Activated naive CD8-positive, alpha-beta T cell treated with anti-CD3 and anti-CD28 coated beads, Interleukin-2, amount 50 U/mL, for 16 hours (primary cell): ENCODE results near the gene ARHGEF10L.
A peak's percentile ranks its signal among the peaks of the same experiment; 100 is the strongest.
"Not testable (repeated sequence)": the region's sequence is repeated elsewhere in the genome, so short reads cannot be mapped to it uniquely, and the experiment has no call there.

ENCODE experiments used
- DNase-seq: peaks from one replicate; pipeline ENCODE4 v3.0.0-alpha.2; 2020; ENCODE audit warnings: low read depth, low spot score

Gene ARHGEF10L, protein sequence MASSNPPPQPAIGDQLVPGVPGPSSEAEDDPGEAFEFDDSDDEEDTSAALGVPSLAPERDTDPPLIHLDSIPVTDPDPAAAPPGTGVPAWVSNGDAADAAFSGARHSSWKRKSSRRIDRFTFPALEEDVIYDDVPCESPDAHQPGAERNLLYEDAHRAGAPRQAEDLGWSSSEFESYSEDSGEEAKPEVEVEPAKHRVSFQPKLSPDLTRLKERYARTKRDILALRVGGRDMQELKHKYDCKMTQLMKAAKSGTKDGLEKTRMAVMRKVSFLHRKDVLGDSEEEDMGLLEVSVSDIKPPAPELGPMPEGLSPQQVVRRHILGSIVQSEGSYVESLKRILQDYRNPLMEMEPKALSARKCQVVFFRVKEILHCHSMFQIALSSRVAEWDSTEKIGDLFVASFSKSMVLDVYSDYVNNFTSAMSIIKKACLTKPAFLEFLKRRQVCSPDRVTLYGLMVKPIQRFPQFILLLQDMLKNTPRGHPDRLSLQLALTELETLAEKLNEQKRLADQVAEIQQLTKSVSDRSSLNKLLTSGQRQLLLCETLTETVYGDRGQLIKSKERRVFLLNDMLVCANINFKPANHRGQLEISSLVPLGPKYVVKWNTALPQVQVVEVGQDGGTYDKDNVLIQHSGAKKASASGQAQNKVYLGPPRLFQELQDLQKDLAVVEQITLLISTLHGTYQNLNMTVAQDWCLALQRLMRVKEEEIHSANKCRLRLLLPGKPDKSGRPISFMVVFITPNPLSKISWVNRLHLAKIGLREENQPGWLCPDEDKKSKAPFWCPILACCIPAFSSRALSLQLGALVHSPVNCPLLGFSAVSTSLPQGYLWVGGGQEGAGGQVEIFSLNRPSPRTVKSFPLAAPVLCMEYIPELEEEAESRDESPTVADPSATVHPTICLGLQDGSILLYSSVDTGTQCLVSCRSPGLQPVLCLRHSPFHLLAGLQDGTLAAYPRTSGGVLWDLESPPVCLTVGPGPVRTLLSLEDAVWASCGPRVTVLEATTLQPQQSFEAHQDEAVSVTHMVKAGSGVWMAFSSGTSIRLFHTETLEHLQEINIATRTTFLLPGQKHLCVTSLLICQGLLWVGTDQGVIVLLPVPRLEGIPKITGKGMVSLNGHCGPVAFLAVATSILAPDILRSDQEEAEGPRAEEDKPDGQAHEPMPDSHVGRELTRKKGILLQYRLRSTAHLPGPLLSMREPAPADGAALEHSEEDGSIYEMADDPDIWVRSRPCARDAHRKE (N-terminal part only)

DNA sequence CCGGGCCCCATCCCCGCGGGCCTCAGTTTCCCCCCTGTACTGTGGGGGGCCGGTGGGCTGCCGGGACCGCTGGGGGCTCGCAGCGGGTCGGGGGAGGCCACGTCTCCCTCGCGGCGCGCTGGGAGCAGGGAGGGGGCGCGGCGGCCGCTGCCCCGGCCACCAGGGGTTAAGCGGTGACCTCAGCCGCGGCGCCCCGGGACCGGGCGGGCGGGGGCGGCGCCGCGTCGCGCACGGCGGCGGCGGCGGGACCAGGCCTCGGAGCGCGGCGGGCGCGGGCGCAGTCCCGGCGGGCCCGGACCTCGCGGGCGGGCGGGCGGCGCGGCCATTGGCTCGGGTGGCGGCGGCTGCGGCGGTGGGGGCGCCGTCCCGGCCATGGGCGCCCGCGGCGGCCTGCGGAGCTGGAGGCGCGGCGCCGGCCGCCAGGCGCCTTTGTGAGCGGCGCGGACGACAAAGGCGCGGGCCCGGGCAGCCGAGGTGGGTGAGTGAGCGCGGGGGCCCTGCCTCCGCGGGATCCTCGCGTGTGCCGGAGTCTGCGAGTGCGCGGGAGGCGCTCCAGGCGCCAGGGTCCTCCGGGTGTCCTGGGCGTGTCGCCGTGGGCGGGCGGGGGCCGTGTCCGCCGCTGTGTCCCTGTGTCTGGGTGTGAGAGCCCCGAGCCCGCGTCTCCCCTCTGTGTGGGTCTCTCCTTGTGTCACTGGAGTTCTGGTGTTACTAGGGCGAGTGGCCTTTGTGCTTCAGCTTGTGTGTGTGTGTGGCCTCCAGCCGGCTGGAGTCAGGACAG, at the start of gene ARHGEF10L:
Gene ARHGEF10L, plus strand, starts transcription at position 222 of the 778 bp plus-strand sequence. CDS start 40,898 bp downstream, outside the sequence.
- DNase-seq, result no peak

DNA sequence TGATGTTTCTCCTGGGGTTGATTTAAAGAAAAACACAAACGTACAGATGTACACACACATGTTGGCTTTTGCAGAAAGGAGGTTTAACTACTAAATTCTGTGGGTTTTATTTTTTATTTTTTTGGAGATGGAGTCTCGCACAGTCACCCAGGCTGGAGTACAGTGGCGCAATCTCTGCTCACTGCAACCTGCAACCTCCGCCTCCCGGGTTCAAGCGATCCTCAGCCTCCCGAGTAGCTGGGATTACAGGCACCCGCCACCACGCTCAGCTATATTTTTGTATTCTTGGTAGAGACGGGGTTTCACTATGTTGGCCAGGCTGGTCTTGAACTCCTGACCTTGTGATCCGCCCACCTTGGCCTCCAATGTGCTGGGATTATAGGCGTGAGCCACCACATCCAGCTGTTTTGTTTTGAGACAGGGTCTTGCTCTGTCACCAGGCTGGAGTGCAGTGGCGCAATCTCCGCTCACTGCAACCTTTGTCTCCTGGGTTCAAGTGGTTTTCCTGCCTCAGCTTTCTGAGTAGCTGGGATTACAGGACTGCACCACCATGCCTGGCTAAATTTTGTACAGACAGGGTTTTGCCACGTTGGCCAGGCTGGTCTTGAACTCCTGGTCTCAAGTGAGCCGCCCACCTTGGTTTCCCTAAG, 49.6 kb upstream of the ARHGEF10L start:
- not testable (repeated sequence) for DNase-seq

DNA sequence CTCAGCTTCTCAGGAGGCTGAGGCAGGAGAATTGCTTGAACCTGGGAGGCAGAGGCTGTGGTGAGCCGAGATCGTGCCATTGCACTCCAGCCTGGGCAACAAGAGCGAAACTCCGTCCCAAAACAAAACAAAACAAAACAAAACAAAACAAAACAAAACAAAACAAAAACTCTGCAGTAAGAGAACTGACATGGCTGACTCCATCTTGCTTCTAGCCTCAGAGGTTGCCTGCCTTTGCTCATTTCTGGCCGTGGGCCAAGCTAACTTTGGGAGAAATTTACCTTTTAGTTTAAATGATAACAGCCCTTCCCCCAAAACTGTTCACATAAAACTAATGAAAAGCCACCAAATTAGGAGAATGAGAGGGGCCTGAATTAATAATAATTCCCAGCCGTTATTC, 48.8 kb upstream of the ARHGEF10L start:
- DNase-seq, result not testable (repeated sequence)

DNA sequence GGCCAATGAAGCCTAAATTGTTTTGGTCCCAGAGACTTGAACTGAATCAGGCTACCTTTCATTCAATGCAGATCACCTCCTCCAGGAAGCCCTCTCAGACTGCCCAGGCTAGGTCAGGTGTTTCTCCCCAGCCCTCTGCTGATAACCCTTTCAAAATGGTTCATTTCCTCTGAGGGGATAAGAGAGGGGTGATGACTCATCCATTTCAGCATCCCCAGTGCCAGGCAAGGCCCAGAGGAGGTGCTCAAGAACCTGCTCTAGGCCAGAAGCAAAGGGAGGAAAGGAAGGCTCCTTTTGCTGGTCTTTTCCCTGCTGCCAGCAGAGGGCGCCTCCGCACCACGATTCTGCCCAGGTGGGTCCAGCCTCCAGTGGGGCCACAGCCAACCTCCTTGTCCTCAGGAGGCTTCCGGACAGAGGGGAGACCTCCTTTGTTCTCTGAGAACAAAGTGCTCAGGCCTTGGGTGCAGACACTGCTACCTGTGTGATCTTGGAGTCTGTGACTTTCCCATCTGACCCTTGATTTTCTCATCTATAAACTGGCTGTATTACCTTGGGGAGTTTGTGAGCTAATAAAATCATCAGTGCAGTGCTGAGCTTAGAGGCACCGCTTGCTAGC, 45.3 kb upstream of the ARHGEF10L start:
- peak; percentile 23 for DNase-seq

DNA sequence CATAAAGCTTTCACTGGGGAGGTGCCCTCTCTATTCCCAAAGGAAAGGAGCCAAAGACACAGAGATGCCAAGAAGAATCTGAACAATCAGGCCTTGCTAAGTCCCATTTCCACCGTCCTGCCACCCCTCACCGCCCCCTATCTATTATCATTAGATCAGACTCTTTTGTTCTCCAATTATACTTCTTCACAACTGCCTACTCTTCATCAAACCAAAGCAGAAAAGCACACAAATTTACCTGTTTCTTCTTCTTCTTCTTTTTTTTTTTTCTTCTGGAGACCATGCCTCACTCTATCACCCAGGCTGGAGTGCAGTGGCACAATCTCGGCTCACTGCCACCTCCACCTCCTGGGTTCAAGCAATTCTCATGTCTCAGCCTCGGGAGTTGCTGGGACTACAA, 43.1 kb upstream of the ARHGEF10L start:
- DNase-seq, result no peak

DNA sequence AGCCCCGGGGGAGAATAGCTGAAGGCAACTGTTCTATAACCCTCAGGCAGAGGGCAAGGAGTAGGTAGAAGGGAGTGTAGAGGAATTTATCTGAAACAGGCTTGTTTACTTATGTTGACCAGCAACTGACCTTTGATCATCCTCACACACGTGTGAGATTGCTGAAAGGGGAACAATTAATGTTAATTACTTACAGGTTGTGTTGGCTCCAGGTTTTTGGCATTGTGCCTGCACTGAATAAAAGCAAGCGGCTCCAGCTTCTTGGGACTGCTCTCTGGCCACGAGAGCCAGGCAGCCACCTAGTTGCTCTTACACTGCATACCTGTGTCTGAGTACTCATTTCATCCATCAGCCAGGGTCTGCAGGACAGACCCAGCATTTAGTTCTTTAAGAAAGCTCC, 41.3 kb upstream of the ARHGEF10L start:
- no peak for DNase-seq

DNA sequence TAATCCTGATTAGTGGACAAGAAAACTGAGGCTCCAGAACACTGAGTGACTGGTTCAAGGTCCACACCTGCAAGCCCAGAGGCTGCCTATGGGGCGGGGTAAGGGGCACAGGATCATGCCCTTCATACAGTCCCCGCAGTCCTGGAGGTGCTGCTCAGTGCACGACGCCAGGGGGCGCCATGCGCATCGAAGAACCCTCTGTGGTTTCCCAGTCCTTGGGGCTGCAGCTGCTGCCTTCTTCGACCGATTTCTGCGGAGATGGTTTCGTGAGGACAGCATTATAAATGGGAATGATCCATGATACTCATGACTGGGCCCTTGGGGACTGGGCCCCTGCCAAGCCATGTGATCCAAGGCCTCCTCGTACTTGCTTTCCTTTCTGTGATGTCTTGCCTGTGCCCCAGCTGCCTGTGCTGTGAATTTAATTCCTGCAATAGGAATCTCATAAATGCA, 37.1 kb upstream of the ARHGEF10L start:
- peak; percentile 9 for DNase-seq

DNA sequence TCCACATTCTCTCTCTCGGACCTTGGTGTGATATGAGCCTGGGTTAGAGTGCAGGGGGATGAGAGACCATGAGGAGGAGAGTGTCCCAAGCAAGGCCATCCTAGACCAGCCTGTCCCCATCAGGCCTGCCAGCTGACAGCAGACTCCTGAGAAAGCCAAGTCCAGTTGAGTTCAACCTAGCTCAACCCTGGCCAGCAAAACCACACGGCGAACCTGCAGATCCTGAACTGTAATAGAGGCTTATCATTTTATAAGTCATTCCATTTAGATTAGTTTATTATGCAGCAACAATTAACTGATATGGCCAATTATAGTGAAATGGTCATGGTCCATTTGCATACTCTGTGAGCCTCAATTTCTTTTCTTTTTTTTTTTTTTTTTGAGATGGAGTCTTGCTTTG, 36.4 kb upstream of the ARHGEF10L start:
- DNase-seq, result no peak

DNA sequence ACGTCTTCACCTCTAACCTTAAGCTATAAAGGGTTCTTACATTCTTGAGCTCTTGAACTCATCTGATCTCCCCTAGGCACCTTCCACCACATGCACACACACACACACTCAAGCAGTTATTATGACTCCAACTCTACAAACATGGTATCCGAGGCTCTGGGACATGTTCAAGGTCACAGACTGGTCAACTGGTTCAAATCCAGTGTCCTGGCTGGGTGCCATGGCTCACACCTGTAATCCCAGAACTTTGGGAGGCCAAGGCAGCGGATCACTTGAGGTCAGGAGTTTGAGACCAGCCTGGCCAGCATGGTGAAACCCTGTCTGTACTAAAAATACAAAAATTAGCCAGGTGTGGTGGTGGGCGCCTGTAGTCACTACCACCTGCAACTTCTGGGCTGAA, 32.3 kb upstream of the ARHGEF10L start:
- not testable (repeated sequence) for DNase-seq

DNA sequence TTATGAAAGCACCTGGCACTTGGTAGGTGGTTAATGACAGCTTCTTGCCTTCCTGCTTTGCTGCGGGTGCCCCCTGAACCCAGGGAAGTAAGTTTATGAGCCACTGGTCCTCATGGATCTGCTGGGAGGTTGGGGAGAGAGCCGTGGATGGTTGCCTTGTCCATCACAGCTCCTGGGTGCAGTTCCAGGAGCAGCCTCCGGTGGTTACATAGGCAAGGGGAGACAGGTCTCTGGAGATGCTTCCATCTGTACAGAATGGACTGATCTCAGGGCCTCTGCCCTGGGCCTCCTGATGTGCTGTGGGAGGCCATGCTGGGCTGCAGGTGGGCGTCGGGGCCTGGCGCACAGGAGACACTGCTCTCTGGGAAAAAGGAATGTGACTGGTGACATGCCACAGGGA, 31.6 kb upstream of the ARHGEF10L start:
- DNase-seq, result no peak

DNA sequence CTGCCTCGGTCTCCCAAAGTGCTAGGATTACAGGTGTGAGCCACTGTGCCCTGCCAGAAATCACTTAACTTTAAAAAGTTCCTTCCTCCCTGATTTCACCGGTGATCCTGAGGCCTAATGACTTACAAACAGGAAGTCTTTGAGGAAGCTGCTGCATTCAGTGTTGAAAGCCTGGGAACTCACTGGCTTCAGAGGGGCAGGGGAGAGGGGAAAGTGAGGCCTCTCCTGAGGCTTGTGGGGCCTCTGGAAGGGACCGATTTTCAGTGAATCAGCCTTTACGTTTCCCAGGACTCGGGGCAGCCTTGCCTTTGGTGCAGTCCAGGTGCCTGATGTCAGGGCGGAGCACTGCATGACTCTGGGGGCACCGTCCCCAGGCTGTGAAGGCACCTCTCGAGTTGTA, 30.1 kb upstream of the ARHGEF10L start:
- no peak for DNase-seq

DNA sequence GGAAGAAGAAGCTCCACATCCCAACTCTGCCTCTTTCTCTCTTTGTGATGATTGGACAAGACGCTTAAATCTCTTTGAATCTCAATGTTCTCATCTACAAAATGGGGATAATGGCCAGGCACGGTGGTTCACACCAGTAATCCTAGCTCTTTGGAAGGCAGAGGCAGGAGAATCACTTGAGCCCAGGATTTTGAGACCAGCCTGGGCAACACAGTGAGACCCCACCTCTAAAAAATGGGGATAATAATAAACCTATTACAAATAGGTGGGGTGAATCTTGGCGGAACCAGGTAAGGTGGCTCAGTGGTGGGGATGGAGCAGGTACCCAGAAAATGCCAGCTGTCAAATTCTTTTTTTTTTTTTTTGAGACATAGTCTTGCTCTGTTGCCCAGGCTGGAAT, 29.4 kb upstream of the ARHGEF10L start:
- DNase-seq, result no peak

DNA sequence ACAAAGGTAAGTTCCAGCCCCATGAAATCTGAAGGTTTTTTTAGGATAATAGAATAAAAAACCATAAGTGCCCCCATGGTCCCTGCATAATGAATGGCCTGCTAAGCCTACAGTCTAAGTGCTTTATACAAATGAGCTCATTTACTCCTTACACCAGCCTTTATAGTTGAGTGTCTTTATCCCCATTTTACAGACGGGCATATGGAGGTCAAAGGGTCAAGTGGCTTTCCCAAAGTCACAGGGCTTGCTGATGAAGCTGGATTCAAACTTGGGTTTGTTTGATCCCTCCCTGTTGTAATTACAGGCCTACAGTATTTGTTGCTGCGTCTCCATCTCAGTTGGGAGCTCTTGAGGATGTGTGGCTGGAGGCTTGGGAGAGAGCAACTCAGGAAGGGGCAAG, 28.3 kb upstream of the ARHGEF10L start:
- no peak for DNase-seq

DNA sequence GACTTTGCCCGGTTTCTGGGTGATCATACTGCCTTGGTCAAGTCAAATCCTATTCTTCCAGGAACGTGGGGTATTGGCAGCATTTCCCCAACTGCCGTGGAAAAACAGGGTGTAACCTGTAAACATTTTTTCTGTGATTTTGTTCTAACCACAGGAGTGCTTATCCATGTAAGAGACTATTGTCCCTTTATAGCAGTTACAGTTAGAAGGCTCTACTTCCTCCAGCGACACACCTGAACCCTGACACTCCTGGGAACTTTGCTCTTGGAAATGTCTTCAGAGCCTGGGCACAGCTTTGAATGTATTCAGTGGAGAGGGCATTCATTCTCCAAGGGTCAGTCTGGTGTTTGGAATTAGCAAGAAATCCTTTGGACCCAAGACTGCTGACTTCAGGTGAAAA, 26.4 kb upstream of the ARHGEF10L start:
- no peak for DNase-seq

DNA sequence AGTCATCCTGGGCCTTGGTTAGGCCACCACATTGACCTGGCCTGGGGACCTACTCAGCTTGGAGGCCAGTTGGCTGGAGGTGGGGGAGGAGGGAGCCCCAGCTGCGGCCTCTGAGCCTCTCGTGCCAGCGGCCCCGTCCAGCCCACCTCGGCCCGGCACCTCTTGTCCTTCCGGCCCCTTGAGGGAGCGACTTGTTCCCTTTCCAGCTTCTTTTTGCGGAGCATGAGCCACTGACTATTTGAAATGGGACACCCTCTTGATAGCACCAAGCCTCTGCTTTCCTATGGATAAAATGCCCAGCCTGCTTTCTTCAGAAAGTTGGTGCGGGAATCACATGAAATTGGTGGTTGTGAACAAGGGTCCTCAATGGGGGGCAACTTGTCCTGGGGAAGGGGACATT, 24.7 kb upstream of the ARHGEF10L start:
- no peak for DNase-seq

DNA sequence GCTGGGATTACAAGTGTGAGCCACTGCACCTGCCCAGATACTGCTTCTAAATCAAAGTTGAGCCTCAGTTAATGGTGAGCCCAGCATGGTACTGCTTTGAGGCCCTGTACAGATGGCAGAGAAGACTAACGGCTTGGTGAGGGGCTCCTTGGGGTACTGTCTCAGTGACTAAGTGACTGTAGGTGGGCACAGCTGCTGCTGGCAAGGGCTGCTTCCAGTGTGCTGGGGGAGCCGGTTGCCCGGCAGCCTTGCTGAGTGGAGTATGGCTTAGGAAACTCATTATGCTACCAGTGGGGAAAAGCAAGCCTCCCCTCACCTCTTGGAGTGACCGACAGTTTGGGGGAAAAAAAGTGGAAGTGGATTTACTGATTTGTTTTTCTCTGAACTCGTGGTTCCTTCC, 23.6 kb upstream of the ARHGEF10L start:
- no peak for DNase-seq

DNA sequence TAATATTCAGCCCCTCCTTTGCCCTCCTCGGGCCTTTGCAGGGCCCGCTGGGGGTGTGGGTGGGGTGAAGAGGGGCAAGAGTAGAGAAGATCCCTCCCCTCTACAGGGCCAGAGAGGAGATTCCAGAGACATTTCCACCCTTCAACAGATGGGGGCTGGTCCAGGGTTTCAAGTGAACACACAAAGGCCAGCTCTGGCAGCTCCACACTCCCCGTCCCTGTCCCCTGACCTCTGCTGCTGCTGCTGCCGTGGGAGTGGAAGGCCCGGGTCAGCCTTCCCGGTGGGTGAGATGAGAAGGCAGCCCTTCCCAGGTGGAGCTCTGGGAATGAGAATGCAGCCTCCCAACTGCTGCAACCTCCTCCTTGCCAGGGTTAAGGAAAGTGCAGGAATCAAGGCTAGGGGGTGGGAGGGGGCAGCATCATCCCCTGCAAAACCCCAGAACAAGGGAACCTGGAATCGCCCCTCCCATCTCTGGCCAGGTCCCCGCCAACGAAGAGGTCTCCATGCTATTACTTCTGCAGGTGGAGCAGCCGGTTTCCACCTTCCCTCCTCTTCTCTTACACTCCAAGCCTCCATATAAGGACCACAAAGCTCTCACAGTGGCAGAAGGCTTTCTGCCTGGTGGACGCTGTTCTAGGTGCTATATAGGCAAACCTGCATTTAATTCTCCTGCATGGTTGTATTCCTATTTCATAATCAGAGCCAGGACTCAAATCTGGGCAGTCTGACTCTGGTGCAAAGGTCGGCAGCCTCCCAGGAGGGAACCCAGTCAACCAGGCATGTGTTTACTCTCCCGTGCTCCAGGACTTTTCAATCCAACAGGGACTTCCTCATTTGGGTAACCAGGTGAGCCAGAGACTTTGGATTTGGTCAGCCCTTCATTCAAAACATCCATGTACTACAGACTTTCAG, 22.9 kb upstream of the ARHGEF10L start:
- DNase-seq, result no peak

DNA sequence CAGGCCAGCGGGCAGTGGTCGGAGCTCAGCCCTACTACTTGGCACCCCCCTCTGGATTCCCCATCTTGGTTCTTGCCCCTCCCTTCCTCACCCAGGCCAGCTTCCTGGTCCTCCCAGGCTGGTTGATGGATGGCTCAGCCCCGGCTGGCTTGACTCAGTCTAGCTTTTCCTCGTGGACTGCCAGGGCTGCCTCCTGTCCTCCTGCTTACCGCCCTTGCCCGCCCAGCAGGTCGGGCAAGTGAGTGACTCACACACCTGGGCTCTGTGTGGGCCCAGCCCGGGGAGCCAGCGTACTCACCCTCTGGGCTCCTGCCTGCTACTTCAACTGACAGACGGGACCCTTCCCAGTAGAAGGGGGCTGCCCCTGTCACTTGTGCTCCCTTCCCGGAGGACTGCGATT, 19.5 kb upstream of the ARHGEF10L start:
- no peak for DNase-seq
